COR-L47 (cell line): ENCODE measurements around the gene ORM2.

Source experiments
- DNase-seq: peaks from one replicate; lab custom pipeline; 2025; lab: John Stamatoyannopoulos, UW

Gene ORM2

DNA sequence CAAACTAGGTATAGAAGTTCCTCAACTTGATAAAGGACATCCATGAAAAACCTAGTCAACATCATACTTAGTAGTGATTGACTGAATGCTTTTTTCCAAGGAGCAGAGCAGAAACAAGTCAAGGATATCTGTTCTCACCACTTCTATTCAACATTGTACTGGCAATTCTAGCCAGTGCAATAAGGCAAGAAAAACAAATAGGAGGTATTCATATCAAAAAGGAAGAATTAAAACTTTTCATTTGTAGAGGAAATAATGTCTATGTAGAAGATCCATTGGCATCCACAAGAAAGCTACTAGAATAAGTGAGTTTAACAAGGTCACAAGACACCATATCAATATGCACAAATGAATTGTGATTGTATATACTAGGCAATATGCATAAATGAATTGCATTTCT, 35.0 kb upstream of the ORM2 start:
- DNase-seq = no peak

GRCh38 chr9:114296338-114296737, 33.3 kb upstream of the ORM2 start:
- no peak for DNase-seq

GRCh38 chr9:114299286-114300152, 30.1 kb upstream of the ORM2 start:
- DNase-seq = no peak

DNA sequence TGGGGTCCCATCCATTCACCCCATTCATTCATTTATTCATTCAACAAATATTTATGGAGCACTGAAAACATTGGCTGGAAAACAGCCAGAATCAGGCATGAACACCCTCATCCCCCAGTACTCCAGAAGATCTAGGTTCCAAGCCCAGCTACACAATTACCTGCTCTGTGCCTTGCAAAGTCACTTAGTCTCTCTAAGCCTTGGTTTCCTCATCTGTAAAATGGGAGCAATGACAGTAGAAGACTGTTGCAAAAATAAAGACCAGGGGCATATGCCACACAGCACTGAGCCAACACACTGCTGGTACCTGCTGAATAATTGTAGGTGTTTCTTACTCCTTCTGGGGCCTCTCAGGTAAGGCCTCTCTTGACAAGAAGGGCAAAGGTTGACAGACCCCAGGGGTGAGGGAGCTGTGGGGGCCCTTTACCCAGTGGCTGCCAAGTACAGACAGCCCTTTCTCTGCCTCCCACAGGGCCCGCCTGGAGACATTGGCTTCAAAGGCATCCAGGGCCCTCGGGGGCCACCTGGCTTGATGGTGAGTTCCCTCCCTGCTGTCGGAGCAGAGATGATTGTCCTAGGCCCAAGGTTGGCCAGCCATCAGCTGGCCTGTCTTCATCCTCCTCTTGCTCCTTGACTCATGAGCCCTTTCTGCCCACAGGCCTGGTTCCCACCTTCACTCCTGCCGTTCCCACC, 29.4 kb upstream of the ORM2 start:
- DNase-seq = no peak

GRCh38 chr9:114300846-114301797, 28.5 kb upstream of the ORM2 start:
- no peak for DNase-seq

DNA sequence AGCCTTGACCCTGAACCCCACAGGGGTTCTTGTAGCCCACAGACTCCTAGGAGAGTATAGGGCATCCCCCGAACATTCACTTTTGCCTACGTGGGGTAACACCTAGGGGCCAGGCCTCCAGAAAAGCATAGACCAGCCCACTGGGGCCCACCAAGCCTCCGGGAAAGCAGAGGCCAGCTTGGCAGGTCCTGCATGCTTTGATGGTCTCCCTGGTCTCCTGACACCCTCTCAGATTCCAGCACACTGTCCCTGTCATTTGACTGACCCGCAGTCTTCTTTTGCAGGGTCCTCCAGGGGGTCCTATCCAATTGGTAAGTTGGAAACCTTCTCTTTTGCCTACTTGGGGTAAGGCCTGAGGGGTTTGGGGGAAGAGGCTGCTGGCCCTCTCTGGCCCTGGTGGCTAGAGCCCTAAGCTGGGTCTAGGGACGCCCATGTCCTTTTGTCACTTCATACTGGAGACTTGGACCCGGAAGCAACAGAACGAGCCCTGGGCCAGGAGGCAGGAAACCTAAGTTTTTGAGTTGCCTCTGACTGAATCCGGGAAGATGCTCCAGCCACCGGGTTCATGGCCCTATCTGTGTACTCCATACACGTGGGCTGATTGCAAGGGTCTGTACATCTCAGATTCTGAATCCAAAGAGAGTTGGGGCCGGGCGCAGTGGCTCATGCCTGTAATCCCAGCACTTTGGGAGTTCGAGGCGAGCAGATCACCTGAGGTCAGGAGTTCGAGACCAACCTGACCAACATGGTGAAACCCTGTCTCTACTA, 27.7 kb upstream of the ORM2 start:
- DNase-seq = no peak

DNA sequence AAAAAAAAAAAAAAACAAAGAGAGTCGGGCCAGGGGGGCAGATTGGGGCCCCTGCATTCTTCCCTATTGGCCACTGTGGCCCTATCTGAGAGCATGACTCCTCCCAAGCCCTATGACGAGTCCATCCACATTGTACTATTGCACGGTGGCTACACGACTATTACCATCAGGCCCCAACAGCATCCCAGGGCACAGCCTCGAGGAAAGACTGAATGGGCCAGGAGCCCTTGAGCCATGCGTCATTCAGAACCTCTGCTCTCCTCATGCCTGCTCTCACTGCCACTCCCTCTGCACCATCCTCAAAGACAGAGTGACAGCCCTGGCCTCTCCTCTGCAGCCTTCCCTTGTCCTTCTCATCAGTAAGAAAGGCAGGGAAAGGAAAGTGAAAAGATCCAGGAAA, 26.9 kb upstream of the ORM2 start:
- DNase-seq = no peak

DNA sequence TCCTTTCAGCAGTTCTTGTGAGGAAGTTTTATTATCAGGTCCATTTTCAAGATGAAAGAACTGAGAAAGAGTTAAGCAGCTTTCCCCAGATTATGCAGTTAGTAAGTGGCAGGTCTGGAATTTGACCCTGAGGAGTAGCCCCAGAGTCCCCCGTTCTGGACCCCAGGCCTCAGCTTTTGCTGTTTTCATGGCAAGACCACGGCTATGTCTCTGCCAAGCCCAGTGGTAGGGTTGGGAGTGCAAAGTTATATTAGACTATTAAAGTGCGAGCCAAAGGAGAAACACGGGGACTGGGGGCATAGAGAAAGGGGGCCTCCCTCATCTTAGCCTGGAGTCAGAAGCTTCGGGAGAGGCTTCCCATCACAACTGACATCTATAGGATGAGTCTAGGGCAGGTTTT, 26.1 kb upstream of the ORM2 start:
- DNase-seq = no peak

DNA sequence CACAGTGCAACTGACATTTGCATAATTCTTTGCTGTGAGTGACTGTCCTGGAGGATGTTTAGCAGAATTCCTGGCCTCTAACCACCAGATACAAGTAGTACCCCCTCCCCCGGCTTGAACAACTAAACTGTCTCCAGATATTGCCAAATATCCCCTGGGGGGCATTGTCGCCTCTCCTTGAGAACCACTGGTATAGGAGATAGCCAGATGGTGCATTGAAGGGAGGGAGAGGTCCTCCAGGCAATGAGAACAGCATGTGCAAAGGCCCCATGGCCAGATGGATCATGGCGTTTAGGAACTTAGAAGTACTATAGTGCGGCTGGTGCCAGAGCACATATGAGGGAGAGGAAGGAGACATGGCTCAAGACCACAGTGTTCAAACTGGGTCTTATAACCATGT, 25.7 kb upstream of the ORM2 start:
- DNase-seq = no peak

GRCh38 chr9:114304416-114305188, 25.1 kb upstream of the ORM2 start:
- DNase-seq = no peak

- DNase-seq = no peak
These were observed 21.8 kb upstream of the ORM2 start for GRCh38 chr9:114307899-114308267.

DNA sequence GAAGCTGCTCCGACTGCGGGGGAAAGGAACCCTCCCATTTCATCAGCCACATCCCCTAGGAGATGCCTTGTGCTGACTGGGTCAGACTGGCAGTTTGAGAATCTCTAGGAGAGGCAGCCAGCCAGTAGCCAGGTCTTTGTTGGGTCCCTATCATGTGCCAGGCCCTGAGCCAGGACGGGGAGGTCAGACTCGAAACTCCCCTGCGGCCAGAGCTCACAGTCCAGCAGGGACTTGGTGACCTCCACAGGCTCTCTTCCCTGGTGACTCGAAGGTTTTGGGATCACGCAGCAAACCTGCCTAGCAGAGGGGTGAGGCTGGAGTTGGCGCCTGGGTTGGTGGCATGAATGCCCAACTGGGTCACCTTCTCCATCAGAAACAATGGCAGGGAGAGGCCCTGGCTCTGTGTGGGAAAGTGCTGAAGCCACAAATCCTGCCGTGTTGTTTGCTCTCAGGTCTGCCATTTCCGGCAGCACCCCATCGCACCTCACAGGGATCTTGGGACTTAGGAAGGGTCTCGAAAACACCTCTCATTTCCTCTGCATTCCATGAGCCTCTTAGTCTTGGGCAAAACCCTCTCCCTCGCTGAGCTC, 21.2 kb upstream of the ORM2 start:
- no peak for DNase-seq

GRCh38 chr9:114309096-114309495, 20.6 kb upstream of the ORM2 start:
- no peak for DNase-seq

GRCh38 chr9:114310471-114311450, 18.9 kb upstream of the ORM2 start:
- DNase-seq = no peak

DNA sequence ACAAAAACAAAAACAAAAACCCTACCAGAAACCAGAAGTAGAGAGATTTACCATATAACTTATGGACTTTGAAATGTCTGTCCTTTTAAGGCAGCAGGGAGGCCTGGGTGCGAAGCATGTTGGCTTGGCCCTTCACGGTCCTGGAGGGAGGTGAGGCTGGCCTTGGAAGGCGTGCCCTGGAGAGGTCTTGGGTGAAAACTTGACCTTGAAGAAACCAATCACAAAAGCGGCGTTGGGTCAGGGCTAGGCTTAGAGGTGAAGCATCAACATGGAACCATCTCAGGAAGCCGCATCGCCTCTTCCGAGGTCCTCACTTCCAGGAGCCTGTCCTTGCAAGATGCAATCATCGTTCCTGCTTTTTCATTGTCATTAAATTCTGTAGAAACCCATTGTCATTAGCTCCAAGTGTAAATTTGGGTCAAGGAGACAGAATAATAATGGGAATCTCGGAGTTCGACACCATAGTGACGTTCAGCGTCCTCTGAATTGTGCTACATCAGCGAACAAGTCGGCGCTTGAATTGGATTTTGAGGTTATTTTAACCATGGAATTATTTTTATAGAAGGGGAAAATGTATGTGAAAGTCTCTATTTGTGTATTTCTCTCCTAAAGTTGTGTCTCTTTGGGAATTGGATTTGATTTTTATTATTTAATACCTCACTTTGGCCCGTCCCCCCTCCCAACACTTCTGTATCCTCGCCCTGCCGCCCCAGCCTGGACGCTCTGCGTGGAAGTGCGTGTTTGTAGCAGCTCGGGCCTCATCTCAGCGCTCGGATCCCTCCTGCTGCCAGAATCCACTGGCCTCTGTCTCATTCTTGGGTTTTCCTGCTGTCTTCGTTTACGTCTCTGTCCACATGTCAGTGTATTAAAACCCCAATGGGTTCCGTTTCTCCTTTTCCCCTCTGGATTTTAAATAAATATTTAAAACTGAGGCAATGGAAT, 17.8 kb upstream of the ORM2 start:
- no peak for DNase-seq

DNA sequence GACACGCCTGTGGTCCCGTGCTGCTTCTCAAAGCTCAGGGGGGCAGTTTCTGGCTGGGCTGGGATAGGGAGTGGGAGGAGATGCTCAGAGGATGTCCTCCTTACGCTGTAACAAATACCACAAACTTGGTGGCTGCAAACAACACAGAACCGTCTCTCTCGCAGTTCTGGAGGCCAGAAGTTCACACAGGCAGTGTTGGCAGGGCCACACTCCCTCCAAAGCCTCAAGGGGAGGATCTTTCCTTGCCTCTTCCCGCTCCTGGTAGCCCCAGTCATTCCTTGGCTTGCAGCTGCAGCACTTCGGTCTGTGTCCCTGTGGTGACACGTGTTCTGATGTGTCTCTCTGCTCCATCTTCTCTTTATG, 17.2 kb upstream of the ORM2 start:
- DNase-seq = no peak

- no peak for DNase-seq
These were observed 16.5 kb upstream of the ORM2 start for GRCh38 chr9:114313186-114313585.

DNA sequence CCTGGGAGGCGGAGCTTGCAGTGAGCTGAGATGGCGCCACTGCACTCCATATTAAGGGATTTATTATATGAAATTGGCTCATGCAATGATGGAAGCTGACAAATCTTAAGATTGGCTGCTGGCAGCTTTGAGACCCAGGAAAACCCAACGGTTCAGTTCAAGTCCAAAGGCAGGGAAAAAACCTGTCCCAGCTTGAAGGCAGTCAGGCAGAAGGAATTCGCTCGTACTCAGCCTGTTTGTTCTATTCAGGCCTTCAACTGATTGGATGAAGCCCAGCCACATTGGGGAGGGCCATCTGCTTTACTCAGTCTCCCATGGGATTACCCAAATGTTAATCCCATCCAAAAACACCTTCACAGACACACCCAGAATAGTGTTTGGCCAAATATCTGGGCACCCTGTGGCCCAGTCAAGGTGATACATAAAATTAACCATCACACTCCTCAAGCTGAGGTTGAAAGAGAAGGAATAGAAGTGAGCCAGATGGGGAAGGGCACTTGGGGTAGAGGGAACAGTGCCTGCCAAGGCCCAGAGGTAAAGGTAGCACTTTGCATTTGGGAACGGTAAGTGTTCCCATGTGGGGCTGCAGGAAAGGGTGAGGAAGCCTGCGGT, 15.3 kb upstream of the ORM2 start:
- no peak for DNase-seq
